HG03196 (cell line): ENCODE results near the gene IHH.

Experiments
- ATAC-seq: cut with Tn5 transposase; IDR thresholded peaks from one replicate; pipeline ENCODE4 v1.9.1; 2021; ENCODE audit not compliant: unreplicated experiment

Gene IHH

DNA sequence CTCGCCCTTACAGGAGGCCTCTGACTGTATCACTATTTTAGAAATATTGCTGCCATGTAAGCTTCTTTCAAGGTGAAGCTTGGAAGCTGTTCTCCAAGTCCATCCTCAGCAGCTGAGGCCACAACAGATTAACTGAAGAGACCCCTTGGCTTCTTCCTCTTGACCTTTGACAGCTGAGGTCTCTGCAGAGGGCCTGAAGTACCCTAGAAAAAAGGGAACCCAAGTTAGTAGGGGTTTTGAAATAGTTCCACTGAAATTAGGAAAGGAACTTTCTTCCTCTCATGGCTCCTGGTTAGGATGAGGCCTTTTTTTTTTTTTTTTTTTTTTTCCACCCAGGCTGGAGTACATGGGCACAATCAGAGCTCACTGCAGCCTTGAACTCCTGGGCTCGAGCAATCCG is 15.5 kb upstream of the IHH start:
- no peak for ATAC-seq

DNA sequence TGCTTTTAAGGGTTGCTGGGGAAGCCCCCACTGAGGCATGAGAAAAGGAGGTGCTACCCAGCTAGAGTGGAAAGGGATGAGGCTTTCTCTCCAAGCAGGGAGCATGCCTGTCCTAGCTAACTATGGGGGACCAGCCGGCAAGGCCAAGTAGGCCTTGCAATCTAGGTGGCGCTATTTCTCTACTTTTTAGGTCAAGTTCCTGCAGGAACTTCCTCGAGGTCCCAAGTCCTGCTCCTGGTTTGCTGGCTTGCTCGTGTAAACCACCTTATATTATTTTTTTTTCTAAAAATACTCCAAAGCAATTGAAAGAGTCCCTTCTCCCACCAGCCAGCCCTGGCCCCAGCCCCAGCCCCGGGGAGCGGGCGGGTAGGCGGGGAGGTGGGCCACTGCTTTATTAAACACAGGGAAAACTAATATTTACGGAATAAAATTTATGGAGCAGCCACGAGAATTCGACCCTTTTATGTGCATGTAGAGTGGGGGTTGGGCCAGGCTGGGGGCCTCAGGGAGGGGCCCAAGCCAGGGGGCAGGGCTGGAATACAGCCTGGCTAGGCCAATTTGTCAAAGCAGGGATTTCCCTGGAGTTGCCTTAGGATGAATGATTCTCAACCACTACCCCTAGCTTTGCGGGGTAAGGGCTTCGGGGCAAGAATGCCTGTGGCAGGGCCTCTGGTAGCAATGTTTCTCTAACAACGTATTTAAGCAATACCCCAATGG is 12.8 kb upstream of the IHH start:
- no peak for ATAC-seq

- no peak for ATAC-seq
Measured at GRCh38 chr2:219072741-219073250, 12.1 kb upstream of the IHH start.

- no peak for ATAC-seq
Measured at GRCh38 chr2:219071131-219071816, 10.6 kb upstream of the IHH start.

DNA sequence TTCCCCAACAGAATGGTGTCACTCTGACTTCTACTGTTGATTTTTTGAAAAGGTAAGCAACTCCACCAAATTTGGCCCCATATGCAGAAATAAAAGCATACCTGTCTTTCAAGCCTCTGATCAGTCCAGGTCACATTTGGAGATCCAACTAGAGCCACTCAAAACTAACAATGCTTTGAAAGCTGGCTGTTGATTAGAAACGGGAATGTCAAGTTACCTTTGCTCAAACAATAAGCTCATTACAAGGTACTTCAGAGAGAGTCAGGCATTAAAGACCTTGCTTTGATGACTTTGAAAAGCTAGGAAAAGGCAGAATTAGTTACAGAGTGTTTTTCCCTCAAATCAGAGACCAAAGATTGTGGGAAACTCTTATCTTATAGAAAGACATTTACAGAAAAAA is 4.8 kb upstream of the IHH start:
- no peak for ATAC-seq

DNA sequence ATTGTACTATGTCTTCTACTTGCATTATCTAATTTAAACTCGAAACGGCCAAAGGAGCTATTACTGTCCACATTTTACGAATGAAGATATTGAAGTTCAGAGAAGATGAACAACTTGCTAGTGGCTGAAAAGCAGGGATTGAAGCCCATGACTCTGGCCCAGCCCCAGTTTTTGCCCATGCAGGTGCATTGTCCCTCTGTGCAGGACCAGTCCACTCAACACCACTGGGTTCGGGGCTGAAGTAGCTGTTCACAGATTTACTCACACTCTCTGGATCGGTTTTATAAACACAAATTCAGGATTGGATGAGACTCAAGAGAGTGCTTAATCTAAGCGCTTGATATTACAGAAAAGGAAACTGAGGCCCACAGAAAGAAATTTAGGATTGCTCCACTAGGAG is 1.4 kb upstream of the IHH start:
- ATAC-seq = no peak

DNA sequence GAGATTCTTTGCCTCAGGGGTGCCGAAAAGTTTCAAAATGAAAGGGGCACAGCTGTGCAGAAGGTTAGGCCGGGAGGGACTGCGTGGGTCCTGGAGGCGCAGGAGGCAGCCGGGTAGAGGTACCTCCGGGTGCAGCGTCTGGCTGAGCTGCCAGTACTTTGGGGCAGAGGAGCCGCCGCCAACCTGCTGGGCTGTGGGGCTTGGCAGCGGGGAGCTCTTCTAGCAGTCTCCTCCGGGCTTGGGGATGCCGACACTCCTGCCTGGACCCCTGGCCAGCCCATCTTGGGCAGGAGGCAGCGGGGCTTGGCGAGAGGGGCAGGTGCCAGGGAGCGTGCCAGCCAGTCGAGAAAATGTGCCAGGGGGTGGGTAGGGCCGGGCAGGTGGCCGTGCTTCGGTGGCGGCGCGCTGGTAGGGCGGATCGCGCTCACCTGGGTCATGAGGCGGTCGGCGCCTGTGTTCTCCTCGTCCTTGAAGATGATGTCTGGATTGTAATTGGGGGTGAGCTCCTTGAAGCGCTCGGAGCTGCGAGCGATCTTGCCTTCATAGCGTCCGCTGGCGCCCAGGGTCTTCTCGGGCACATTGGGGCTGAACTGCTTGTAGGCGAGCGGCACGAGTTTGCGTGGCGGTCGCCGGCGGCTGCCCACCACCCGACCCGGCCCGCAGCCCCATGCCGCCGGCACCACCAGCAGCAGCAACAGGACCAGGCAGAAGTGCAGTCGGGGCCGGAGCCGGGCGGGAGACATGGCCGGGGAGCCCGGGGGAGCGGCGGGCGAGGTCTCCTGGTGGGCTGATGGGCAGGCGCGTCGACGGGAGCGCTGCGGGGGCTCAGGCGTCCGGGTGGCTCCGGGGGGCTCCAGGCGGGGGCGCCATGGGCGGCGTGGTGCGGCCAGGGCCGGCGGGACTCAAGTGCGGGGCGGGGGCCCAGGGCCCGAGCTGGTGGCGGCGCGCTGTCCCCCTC is 717 bp downstream of the IHH start:
- ATAC-seq = no peak

- no peak for ATAC-seq
Measured at GRCh38 chr2:219059375-219059724, 1.4 kb downstream of the IHH start.

GRCh38 chr2:219058541-219059374 is 2.0 kb downstream of the IHH start:
- no peak for ATAC-seq

DNA sequence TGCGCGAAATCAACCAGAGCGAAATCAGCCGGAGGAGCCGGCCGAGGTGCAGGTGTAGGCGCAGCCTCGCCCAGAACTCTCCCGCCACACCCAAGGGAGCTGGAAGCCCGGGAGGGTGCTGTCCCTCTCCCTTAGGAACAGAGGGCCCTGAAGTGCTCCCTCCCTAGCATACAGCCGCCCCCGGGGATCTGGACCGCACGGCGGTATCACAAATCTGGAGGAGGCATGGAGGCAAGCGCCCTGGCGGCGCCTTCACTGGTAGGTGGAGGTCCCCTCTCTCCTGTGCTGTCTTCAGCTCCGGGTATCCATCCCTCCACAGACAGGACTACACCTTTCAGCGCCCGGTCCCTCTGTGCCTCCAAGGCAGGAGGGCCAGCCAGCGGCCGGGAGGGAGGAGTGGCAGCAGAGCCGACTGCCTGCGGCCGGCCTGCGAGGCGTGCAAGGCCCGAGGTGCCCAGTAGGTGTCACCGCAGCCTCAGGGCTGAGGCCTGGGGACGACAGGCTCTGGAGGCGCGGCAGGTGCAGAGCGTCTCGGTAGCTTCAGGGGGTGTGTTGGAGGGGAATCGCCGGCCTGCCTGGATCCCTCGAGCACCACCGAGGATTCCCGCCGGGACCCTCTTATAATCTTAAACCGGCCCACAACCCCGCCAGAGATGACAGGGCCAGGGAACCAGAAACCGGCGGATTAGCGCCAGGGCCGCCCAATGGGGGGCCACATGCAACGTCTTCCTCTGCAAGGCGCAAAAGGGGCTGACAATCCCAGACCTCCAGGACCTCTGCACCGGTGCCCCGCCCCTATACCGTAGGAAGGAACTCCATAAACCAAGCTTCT is 2.8 kb downstream of the IHH start:
- peak; percentile 73 for ATAC-seq

GRCh38 chr2:219056896-219057708 is 3.6 kb downstream of the IHH start:
- no peak for ATAC-seq

DNA sequence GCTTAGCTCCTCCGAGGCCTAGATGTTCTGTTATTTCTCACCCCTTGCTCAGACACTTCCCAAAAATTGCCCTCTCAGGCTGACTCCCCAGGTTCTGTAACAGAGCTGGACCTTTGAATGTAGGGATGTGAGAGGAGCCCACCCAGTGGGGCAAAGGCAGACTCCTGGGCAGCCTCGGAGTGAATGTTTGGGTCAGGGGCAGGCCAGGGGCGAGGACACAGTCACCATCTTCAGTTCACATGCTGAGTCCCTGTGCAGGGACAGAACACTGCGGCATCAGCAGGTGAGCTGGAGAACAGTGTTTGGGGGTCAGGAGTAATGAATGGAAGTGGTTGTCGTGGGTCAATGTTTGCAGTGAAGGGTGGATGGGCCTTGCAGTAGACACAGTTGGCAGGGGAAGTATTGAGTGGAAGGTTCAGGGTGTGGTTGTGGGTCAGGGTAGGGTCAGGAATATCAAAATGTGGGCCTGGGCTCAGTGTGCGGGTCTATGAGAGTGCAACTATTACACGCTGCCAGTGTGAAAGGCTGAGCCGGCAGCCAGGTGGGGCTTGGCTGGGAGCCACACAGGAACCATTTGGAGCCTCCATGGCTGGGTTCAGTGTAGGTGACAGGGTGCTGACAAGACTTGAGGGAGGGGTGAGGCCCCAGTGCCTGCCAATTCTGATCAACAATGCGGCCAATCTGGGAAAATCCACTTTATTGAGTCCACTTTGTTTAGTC is 4.4 kb downstream of the IHH start:
- ATAC-seq = no peak

DNA sequence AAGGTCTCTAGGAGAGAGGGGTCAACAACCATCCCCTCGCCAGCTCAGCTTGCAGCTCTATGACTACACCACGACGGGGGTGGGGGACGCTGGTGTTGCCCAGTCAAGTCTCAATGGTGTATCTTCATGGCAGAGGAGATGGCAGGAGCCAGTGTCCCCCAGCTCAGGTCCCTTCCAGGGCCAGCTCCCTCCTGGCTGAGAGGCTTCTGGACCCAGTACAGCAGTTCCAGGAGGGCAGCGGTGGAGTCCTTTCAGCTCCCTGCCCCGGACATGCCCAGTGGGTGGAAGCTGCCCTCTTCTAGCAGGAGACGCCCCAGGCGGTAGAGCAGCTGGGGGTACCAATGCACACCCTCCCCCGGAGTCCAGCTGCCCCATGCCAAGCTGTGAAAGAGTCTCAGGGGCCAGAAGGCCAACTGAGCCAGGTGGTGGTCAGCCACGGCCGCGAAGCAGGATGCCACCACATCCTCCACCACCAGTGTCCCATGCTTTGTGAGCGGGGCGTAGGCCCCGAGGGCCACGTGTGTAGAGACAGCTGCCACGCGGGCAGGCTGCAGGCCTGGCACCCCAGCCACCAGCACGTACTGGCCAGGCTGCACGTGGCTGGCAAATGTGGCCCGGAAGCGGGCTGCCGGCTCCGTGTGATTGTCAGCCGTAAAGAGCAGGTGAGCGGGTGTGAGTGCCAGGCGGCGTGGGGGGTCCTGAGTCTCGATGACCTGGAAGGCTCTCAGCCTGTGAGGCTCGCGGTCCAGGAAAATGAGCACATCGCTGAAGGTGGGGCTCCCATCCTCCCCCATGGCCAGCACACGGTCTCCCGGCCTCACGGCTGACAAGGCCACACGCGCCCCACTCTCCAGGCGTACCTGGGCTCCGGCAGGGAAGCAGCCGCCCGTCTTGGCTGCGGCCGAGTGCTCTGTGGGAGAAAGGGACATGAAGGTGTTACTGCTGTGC is 5.5 kb downstream of the IHH start:
- ATAC-seq = no peak

DNA sequence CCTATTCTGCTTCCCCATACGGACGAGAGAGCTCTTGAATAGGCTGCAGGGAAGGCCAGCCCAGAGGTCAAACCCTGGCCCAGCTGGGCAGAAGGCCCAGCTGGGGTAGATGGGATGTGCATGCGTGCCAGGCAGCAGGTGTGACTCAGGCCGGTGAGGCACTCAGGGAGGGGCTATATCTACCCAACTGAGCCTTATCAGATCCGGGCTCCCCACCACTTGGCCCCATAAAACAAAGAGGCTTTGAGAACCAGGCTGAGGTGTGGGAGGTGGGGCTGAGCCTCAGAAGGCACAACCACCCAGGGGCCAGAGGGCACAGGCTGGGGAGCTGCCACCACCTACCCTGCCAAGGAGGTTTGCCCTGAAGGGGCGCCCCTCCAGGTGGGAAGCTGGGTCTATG is 11.4 kb downstream of the IHH start:
- ATAC-seq = no peak

DNA sequence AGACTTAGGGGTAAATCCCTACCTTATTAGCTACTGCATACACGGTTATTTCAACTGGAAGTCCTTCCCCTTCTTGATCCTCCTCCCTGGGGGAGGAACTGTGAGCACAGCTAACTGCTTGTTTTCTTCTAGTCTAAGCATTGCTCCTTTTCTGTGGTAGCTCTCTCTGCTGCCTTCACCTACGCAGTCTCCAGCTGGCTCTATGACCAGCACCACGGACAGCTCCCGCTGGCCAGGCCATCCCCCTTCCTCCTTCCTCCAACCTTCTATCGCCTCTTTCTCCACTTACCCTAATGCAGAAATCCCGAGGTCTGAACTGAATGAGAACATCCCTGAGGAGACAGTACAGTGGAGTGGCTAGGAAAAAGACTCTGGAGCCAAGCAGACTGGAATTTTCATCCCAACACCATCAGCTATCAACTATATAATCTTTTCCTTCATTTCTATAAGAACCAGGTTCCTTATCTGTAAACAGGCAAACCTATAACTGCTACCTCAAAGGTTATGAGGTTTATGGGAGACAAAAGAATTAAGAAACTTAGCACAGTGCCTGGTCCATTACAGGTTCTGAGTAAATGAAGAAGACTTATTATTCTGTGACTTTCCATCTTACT is 14.7 kb downstream of the IHH start:
- no peak for ATAC-seq

GRCh38 chr2:219042750-219043149 is 18.0 kb downstream of the IHH start:
- ATAC-seq = no peak

- ATAC-seq = no peak
Measured at GRCh38 chr2:219042157-219042556, 18.6 kb downstream of the IHH start.
